Measurements from ENCODE around the gene GRB14. TPM values are rescaled to one million over a fixed set of nuclear protein-coding genes. Genes with fewer than 3 reads are reported as not detected.
"Not testable (repeated sequence)": the region's sequence is repeated elsewhere in the genome, so short reads cannot be mapped to it uniquely, and the experiment has no call there.

Gene GRB14
- polyA plus RNA-seq, 1 donor from 2014 or later, result not detected

DNA sequence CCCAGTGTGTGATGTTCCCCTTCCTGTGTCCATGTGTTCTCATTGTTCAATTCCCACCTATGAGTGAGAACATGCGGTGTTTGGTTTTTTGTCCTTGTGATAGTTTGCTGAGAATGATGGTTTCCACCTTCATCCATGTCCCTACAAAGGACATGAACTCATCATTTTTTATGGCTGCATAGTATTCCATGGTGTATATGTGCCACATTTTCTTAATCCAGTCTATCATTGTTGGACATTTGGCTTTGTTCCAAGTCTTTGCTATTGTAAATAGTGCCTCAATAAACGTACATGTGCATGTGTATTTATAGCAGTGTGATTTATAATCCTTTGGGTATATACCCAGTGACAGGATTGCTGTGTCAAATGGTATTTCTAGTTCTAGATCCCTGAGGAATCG lies 7.0 kb upstream of the GRB14 start:
- not testable (repeated sequence) for H3K4me1 Mint-ChIP-seq

DNA sequence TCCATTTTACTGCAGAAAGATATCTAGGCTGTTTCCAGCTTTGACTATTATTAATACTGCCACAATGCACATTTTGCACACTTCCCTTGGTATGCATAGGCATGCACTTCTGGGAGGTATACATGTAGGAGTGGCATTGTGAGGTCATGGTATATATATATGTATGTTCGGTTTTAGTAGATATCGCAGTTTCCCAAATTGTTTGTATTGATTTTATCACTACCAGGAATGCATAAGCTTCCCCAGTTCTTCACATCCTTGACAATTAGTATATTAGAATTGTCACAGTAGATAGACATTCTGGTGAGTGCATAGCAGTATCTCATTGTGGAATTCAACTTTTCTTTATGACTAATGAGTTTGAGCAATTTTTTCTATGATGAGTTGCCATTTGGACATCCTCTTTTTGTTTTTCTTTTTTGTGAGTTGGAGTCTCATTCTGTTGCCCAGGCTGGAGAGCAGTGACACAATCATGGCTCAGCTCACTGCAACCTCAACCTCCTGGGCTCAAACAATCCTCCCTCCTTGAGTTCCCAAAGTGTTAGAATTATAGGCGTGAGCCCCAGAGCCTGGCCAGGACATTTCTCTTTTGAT lies 4.2 kb upstream of the GRB14 start:
- peaks cover 1% of the 10 kb centered on the region for H3K36me3 Mint-ChIP-seq
- H3K4me1 Mint-ChIP-seq, result peaks cover 0 to 5% (median 2%) of the 10 kb centered on the region in 3 donors
- H3K27me3 Mint-ChIP-seq, result peaks cover 20% of the 10 kb centered on the region
- H3K4me3 Mint-ChIP-seq, result no peak overlapping the region
- no peak overlapping the region for H3K27ac Mint-ChIP-seq
- peaks cover 0 to 4% (median 0%) of the 10 kb centered on the region in 3 donors for H3K9me3 Mint-ChIP-seq

More for the DNA sequence above, 7.0 kb upstream of the GRB14 start:
- not testable (repeated sequence) for H3K4me3 Mint-ChIP-seq, H3K36me3 Mint-ChIP-seq, H3K27ac Mint-ChIP-seq, H3K9me3 Mint-ChIP-seq
- H3K27me3 Mint-ChIP-seq, result peaks cover 11% of the 10 kb centered on the region

DNA sequence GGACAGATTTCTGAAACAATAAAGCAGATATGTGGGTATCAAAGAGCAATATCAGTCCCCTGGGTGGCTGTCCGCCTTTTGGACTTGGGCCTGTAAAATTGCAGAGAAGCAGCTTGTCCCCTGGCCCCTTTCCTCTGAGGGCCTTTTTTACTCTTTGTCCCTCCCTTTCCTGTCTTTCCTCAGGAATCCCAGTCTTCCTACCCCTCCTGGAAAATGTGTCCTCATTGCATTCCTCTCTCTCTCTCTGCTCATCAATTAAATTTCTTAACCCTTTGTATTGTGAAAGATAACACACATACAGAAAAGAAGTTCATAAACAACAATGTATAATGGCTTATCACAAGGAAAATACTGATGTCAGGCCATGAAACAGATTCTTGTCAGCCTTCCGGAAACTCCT lies 3.0 kb upstream of the GRB14 start:
- Mint-ChIP-seq H3K4me3 (peak overlapping the region in 1 of 4 donors; percentile 9), H3K36me3 (no peaks in the 10 kb centered on the region), H3K4me1 (peaks cover 0 to 5% (median 2%) of the 10 kb centered on the region in 3 donors), H3K27me3 (peaks cover 20% of the 10 kb centered on the region), H3K9me3 (no peaks in the 10 kb centered on the region), H3K27ac (no peak overlapping the region)

DNA sequence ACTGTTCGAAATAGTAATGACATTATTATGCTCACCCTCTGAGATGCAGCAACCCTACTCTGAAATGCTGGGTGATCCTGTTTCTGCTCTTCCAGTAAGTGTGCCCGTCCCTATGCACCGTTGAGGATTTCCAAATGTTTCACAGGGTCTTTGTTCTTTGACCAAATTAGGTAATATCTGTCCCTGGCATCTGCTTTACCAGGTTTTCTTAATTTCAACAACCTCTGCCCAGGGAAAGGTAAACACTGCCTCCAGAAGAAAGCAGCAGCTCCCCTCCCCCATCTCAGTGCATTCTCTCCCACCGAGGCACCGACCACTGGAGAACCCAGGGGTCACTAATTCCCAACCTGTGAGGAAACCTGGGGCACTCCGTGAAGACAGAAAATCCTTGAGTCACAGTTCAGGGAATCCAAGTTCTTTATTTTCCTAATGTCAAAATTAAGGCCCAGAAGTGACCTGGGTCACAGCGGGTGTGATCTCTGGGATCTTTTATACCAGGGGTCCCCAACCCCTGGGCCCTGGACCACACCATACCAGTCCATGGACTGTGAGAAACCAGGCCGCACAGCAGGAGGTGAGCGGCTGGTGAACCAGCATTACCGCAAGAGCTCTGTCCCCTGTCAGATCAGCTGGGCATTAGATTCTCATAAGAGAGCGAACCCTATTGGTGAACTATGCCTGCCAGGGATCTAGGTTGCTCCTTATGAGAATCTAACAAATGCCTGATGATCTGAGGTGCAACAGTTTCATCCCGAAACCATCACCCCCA lies 1.2 kb upstream of the GRB14 start:
- Mint-ChIP-seq H3K27me3 (peaks cover 31% of the 10 kb centered on the region), H3K4me3 (peak overlapping the region in 1 of 4 donors; percentile 94), H3K36me3 (no peaks in the 10 kb centered on the region), H3K27ac (no peak overlapping the region), H3K4me1 (peaks cover 0 to 5% (median 2%) of the 10 kb centered on the region in 3 donors), H3K9me3 (no peaks in the 10 kb centered on the region)

DNA sequence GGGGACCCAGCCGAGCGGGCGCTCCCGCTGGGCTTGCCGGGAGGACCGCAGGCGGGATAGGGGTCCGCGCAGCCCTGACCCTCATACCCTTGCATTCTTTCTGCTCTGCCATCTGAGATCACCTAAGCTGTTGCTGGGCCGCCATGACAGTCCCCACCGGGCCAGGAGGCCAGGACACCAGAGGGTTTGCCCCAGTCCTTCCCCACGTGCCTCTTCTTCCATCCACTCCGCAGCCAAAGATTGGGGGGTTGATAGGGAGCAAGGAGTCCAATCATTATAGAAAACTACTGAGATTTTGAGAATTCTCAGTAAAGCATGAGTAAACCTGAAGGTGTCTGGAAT lies 453 bp upstream of the GRB14 start:
- H3K27me3 Mint-ChIP-seq, result peaks cover 32% of the 10 kb centered on the region
- no peaks in the 10 kb centered on the region for H3K36me3 Mint-ChIP-seq
- peaks cover 0 to 5% (median 2%) of the 10 kb centered on the region in 3 donors for H3K4me1 Mint-ChIP-seq
- peak overlapping the region in 1 of 3 donors; percentile 72 for H3K27ac Mint-ChIP-seq
- peak overlapping the region; percentile 54 to 94 (median 80) for H3K4me3 Mint-ChIP-seq
- H3K9me3 Mint-ChIP-seq, result no peaks in the 10 kb centered on the region

DNA sequence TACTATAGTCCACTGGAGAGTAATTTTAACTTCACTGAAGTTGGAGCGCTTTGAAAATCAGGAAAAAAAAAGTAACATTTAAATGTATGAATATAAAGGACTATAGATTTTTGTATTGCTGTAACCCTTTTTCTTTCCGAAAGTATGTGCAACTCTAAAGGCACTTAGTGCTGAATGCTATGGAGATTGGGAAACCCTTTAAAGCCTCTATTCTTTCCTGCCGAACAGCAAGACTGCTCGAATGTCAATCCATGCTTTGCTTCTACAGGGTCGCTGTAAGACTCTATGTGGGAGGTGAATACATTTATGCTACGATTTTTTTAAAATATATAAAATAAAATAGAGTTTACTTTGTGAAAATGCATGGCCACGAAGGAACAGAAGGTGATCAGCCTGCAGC lies 825 bp downstream of the GRB14 start:
- Mint-ChIP-seq H3K27ac (no peak overlapping the region), H3K36me3 (no peaks in the 10 kb centered on the region), H3K4me3 (peak overlapping the region in 3 of 4 donors; percentile 67 to 85 (median 79)), H3K4me1 (peaks cover 0 to 5% (median 2%) of the 10 kb centered on the region in 3 donors), H3K9me3 (no peaks in the 10 kb centered on the region), H3K27me3 (peaks cover 34% of the 10 kb centered on the region)

DNA sequence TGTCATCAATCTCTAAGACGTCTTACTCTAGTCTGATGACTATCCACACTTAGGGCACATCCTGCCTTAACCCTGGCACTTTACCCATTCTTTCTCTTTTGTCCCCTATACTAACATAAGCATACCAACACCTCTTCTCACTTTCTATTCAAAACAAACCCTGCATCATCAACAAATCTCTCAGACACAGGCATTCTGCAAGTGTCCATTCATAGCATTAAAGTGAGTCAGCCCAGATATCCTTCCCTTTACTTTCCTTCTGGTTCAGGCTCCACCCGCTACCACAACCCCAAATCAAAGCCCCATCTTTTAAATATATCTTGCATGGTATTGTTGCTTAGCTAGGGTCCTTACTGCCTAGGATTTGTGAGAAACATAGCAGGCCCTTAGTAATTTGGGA lies 3.8 kb downstream of the GRB14 start:
- Mint-ChIP-seq H3K27me3 (peaks cover 25% of the 10 kb centered on the region), H3K4me3 (no peak overlapping the region), H3K9me3 (no peaks in the 10 kb centered on the region), H3K36me3 (no peaks in the 10 kb centered on the region), H3K27ac (no peak overlapping the region), H3K4me1 (peaks cover 0 to 5% (median 2%) of the 10 kb centered on the region in 3 donors)

DNA sequence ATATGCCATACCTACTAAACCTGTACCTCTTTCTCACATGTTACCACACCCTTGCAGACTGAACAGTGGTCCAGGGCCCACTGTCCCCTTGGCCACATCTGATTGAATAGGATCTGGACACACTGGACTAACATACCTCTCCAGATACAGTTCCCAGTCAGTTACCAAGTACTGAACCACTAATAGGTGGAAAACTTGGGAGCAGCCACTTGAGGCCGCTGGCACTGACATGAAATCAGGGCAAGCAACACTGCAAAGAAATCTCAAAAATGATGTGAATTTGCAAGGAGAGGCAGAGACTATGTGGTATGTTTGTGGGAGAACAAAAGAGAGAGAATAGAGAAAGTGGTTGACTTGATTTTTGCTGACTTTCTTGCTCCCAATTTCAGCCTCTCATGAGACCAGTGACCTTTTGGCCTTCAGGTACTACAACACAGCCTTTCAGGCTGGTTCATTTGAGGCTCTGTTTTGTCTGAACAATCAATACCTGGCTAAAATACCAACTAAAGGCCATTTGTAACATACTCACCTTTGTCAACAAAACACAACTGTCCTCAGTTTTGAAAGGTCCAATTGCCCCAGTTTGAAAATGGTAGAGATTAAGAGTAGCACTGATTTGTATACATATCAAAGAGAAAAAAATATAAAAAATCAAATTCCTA lies 7.8 kb downstream of the GRB14 start:
- no peak overlapping the region for H3K4me3 Mint-ChIP-seq
- H3K36me3 Mint-ChIP-seq, result no peaks in the 10 kb centered on the region
- no peak overlapping the region for H3K27ac Mint-ChIP-seq
- H3K27me3 Mint-ChIP-seq, result peaks cover 11% of the 10 kb centered on the region
- H3K4me1 Mint-ChIP-seq, result no peaks in the 10 kb centered on the region
- no peaks in the 10 kb centered on the region for H3K9me3 Mint-ChIP-seq

DNA sequence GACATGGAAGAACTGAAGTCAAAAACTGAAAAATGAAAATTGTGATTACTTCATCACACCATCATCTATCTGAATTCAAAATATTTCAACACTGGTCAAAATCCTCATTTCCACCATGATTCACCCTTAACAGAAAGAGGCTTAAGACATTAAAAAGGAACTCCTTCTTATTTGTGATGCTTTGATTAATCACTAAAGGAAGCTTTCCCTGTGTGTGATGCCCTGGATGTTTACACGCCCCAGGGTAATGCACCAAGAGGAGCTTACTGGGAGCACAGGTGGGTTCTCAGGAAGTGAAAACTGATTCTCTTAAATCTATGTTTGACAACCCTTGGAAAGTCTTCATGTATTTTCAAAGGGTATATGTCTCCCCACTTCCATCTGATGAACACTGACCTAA lies 11.5 kb downstream of the GRB14 start:
- H3K36me3 Mint-ChIP-seq, result no peaks in the 10 kb centered on the region

DNA sequence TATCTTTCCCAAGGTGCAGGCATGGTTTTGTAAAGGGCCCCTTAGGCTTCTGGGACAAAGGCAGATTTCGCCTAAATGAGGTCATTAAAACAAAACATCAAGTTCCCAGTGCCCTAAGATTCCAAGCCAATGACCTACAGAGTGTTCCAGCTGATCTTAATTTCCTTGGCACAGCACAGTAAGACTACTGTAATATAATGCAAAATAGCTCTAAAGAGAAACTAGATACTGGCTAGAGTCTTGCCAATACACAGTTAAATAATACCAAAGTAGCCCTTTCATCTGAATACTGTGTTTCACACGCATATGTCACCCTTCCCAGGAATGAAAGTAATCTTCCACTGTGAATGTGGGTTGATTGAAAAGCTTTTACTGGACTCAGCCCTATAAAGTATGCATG lies 14.7 kb downstream of the GRB14 start:
- Mint-ChIP-seq H3K4me1 (no peaks in the 10 kb centered on the region), H3K27me3 (no peaks in the 10 kb centered on the region), H3K27ac (no peak overlapping the region), H3K4me3 (no peak overlapping the region), H3K36me3 (no peaks in the 10 kb centered on the region), H3K9me3 (peaks cover 0 to 2% (median 0%) of the 10 kb centered on the region in 3 donors)

More for the DNA sequence above, 11.5 kb downstream of the GRB14 start:
- no peak overlapping the region for H3K27ac Mint-ChIP-seq
- H3K4me3 Mint-ChIP-seq, result no peak overlapping the region
- no peaks in the 10 kb centered on the region for H3K4me1 Mint-ChIP-seq
- peaks cover 0 to 2% (median 0%) of the 10 kb centered on the region in 3 donors for H3K9me3 Mint-ChIP-seq
- H3K27me3 Mint-ChIP-seq, result peaks cover 3% of the 10 kb centered on the region

DNA sequence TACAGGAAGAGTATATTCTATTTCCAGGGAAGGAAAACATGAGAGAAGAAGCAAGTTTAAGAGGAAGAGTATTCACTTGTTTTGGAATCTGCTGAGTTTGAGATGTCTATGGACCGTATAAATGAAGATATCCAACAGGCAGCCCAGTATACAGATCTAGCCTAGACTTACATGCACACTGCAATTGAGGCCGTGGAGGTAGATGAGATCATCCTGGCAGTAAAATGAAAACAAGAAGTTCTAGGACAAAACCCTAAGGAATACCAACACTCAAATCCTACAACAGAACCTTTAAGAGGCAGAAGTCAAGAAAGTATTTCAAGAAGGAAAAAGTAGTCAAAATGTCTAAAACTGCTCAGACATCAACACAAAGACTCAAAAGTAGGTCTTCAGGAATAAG lies 16.0 kb downstream of the GRB14 start:
- no peak overlapping the region for H3K27ac Mint-ChIP-seq
- no peaks in the 10 kb centered on the region for H3K4me1 Mint-ChIP-seq
- H3K9me3 Mint-ChIP-seq, result peaks cover 0 to 2% (median 0%) of the 10 kb centered on the region in 3 donors
- H3K36me3 Mint-ChIP-seq, result no peaks in the 10 kb centered on the region
- no peaks in the 10 kb centered on the region for H3K27me3 Mint-ChIP-seq
- no peak overlapping the region for H3K4me3 Mint-ChIP-seq

DNA sequence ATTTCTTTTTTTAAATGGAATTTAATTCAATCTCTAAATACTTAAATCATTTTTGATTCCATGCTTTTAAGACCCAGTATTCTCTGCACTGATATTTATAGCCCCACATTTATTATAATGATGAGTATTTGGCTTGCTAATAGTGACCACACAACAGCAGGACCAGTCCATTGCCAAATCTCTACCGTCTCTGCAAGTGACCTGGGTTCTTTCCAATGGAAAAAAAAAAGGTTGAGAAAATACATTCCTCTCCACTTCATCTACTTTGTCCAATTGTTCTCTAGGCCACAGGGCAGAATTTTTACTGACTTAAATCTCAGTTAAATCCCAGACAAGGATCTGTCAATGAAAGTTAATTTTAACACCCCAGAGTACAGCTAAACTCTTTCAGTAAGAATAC lies 20.5 kb downstream of the GRB14 start:
- Mint-ChIP-seq H3K36me3 (no peaks in the 10 kb centered on the region), H3K4me1 (no peaks in the 10 kb centered on the region), H3K9me3 (no peaks in the 10 kb centered on the region), H3K4me3 (no peak overlapping the region), H3K27ac (no peak overlapping the region), H3K27me3 (peaks cover 2% of the 10 kb centered on the region)

DNA sequence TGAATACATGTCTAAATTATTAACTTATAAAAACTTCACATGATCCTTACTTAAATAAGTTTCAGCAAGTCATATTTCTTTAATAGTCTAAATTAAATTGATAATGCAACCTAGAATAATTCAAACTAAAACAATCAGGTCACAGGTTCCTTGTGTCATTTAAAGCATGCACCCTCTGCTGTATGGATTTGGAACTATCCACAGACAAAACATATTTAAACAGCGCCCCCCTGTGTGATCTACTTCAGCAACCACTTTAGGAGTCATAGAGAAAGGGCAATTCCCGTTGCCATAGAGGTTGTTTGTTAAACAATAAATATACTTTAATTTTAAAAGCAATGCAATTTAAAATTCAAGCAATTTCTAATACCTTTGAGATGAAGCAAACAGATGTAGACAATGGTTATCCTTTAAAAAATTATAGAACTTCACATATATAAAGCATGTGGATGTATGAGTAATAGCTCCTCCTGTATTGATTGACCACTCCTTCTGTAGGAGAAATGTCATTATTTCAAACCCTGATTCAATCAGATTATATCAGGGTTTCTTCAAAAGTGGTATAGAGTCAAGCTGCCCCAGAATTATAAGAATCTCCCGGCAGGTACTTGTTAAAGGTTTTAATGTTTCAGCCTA lies 21.2 kb downstream of the GRB14 start:
- H3K27ac Mint-ChIP-seq, result no peak overlapping the region
- no peaks in the 10 kb centered on the region for H3K4me1 Mint-ChIP-seq
- peaks cover 2% of the 10 kb centered on the region for H3K27me3 Mint-ChIP-seq
- no peaks in the 10 kb centered on the region for H3K36me3 Mint-ChIP-seq
- no peak overlapping the region for H3K4me3 Mint-ChIP-seq
- no peaks in the 10 kb centered on the region for H3K9me3 Mint-ChIP-seq

DNA sequence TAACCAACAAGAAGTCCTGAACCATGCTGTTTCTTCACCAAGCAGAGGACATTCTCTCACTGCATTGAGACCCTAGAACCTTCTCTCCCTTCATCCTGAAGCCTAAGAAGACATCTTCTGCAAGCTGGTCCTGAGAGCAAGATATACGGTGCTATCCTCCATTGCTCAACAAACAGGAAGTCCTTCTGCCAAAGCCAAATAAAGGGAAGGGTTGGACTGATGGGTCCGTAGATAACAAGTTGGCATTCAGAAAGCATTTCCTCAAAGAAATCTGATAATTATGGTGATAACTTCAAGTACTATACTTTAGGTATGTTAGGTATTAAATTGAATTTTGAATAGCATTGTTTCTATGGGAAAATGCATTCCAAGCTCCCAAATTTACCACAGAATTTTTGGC lies 23.3 kb downstream of the GRB14 start:
- Mint-ChIP-seq H3K27ac (no peak overlapping the region), H3K4me1 (no peaks in the 10 kb centered on the region), H3K4me3 (no peak overlapping the region), H3K9me3 (no peaks in the 10 kb centered on the region), H3K36me3 (no peaks in the 10 kb centered on the region), H3K27me3 (peaks cover 4% of the 10 kb centered on the region)

DNA sequence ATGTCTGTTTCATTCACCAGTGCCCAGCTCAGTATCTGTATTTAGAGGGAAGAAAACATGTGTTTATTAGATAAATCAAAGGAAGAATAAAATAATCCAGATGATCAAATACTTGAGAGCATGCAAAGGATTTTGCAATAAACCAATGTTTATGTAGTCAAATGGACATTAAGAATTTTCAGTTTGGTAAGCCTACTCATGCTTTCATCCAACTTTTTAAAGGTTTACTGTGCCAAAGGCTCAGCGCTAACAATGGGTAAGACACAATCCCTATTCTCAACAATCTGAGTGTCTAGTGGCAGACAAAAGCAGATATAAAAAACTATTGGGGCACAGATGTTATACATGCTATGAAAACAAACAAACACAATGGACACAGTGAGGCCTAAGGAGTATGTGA lies 26.3 kb downstream of the GRB14 start:
- Mint-ChIP-seq H3K4me1 (no peaks in the 10 kb centered on the region), H3K27ac (no peak overlapping the region), H3K27me3 (peaks cover 4% of the 10 kb centered on the region), H3K36me3 (no peaks in the 10 kb centered on the region), H3K4me3 (no peak overlapping the region), H3K9me3 (peaks cover 1 to 6% (median 5%) of the 10 kb centered on the region in 3 donors)

Data from IgD-negative memory B cell (primary cell).